ENCODE measurements around the gene RNF217. TPM values are rescaled to one million over a fixed set of nuclear protein-coding genes. Genes with fewer than 3 reads are reported as not detected.

Gene RNF217
- total and polyA plus RNA-seq, 2 of the 13 experiments (the other 11 are each of a cell fraction or from before 2014, with no cell fraction given), result 2.2 to 2.4 TPM

DNA sequence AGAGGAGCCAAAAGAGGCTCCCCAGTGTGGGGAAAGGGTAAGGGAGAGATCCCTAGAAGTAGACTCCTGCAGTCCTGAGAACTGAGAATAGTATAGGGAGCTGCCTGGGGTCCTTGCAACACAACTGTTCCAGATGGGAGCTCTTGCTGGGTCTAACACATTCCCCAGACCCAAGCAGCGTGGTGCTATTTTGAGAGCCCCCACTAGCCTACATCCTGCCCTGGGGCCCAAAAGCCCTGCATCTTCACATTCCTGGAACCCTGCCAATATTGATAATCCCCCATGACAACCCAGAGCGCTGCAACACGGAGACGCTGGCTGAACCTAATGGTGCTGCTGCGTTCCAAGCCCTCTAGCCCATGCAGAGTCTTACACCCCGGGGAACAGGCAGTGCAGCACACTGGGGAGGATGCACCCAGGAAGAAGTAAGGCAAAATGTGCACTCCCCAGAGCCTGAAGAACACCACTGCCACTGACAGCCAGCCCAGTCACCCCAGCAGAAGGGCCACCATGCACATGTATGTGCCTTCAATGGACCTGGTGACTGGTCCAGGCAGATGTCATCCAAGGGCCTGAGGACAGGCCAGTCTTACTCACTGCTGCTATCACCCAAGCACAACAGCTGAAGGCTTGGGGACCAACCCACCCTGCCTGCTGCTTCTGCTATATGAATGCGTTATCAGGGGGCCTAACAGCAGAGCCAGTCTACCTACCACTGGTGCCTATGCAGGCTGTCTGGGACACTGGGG lies 7.0 kb upstream of the RNF217 start:
- H3K79me2 ChIP-seq (ENCODE audit: insufficient read depth, low read length), result no peaks in the 10 kb centered on the region
- no peak overlapping the region for H3K4me2 ChIP-seq (ENCODE audit: low read depth, low read length)
- no peaks in the 10 kb centered on the region for H3K27me3 ChIP-seq (ENCODE audit: control insufficient read depth in 1 of 2, insufficient read depth in 2 of 2, low read length in 2 of 2)
- in situ Hi-C loops (cut with HindIII; ENCODE audit: extremely low pct_ligation_motif_present, low pct_unique_long_range_greater_than_20kb), result no loop called here
- no peaks in the 10 kb centered on the region for H3K4me1 ChIP-seq (ENCODE audit: insufficient read depth, low read length)
- no peak overlapping the region for H3K4me3 ChIP-seq (replicated peaks in 1 of 3; ENCODE audit: insufficient read depth in 1 of 3, low read depth in 2 of 3, low read length in 3 of 3)
- TF ChIP-seq ZNF317 (CRISPR knock-in tag; IDR thresholded peaks at IDR 0.05), result no peak
- TF ChIP-seq NFE2L2 (IDR thresholded peaks at IDR 0.05; ENCODE audit: low read length), result no peak
- no peak for TF ChIP-seq NFYC (CRISPR knock-in tag; IDR thresholded peaks at IDR 0.05)
- TF ChIP-seq JDP2 (CRISPR knock-in tag; IDR thresholded peaks at IDR 0.05; ENCODE audit: borderline replicate concordance), result no peak
- no peak for TF ChIP-seq ZNF792 (CRISPR knock-in tag; IDR thresholded peaks at IDR 0.05)
- 0% methylated on average over 6 of the region's 7 CpGs for WGBS (ENCODE audit: low lambda C conversion rate)
- CTCF ChIA-PET (ENCODE audit: low intra/inter-chr PET ratio, low total read pairs), result no interaction called here
- no TSS peak for BruUV-seq (replicated peaks)
- H2AFZ ChIP-seq (ENCODE audit: low read length), result no peak overlapping the region
- intact Hi-C loops (cut with micrococcal nuclease; ENCODE audit: unreplicated experiment), result no loop called here
- H4K20me1 ChIP-seq (ENCODE audit: insufficient read depth, low read length), result no peaks in the 10 kb centered on the region
- H3K27ac ChIP-seq (ENCODE audit: extremely low read length, insufficient read depth, low read length), result no peak overlapping the region
- POLR2A ChIA-PET, result no interaction called here
- no peak overlapping the region for H3K9ac ChIP-seq (ENCODE audit: insufficient read depth, low read depth, low read length)
- DNase-seq (ENCODE audit: low spot score) (no peak), FAIRE-seq (no peak), ATAC-seq (no peak; the same call in 2 of the 3 replicates)
- no peaks in the 10 kb centered on the region for H3K36me3 ChIP-seq (replicated peaks in 1 of 2; ENCODE audit: control insufficient read depth in 1 of 2, insufficient read depth in 2 of 2, low read length in 2 of 2)
- H3K9me3 ChIP-seq (ENCODE audit: low read length), result no peaks in the 10 kb centered on the region

DNA sequence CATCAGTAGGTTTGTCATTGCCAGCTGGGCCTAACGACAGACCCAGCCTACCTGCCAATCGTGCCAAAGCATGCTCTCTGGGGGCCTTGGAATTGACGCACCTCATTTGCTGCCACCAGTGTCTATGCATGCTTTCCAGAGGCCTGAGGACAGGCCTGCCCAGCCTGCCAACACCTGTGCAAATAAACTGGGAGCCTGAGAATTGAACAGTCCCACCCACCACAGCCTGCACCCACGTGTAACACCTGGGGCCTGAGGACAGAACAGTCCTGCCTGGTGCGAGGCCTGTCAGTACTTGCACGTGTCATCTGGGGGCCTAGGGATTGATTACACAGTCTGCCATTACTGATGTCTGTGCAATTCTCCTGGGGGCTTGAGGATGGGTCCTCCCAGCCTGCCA lies 6.2 kb upstream of the RNF217 start:
- no peaks in the 10 kb centered on the region for H3K9me3 ChIP-seq (ENCODE audit: low read length)
- in situ Hi-C loops (cut with HindIII; ENCODE audit: extremely low pct_ligation_motif_present, low pct_unique_long_range_greater_than_20kb) (no loop called here), intact Hi-C loops (cut with micrococcal nuclease; ENCODE audit: unreplicated experiment) (no loop called here)
- H3K4me1 ChIP-seq (ENCODE audit: insufficient read depth, low read length), result 0 out of 2 replicates have a peak, but pooled peaks cover under 1% of the 10 kb centered on the region
- TF ChIP-seq TSC22D2 (CRISPR knock-in tag; IDR thresholded peaks at IDR 0.05; ENCODE audit: borderline replicate concordance), result no peak
- TF ChIP-seq, protein P1, sequence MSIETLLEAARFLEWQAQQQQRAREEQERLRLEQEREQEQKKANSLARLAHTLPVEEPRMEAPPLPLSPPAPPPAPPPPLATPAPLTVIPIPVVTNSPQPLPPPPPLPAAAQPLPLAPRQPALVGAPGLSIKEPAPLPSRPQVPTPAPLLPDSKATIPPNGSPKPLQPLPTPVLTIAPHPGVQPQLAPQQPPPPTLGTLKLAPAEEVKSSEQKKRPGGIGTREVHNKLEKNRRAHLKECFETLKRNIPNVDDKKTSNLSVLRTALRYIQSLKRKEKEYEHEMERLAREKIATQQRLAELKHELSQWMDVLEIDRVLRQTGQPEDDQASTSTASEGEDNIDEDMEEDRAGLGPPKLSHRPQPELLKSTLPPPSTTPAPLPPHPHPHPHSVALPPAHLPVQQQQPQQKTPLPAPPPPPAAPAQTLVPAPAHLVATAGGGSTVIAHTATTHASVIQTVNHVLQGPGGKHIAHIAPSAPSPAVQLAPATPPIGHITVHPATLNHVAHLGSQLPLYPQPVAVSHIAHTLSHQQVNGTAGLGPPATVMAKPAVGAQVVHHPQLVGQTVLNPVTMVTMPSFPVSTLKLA (IDR thresholded peaks at IDR 0.05), result 0 out of 2 replicates have a peak, but pooled peaks have one; percentile 8
- H2AFZ ChIP-seq (ENCODE audit: low read length), result no peak overlapping the region
- H3K27me3 ChIP-seq (ENCODE audit: control insufficient read depth in 1 of 2, insufficient read depth in 2 of 2, low read length in 2 of 2), result no peaks in the 10 kb centered on the region
- POLR2A ChIA-PET, result no interaction called here
- H3K27ac ChIP-seq (ENCODE audit: extremely low read length, insufficient read depth, low read length), result no peak overlapping the region
- no peak overlapping the region for H3K9ac ChIP-seq (ENCODE audit: insufficient read depth, low read depth, low read length)
- no peak overlapping the region for H3K4me3 ChIP-seq (replicated peaks in 1 of 3; ENCODE audit: insufficient read depth in 1 of 3, low read depth in 2 of 3, low read length in 3 of 3)
- CTCF ChIA-PET (ENCODE audit: low intra/inter-chr PET ratio, low total read pairs), result no interaction called here
- FAIRE-seq, result no peak
- no peak overlapping the region for H3K4me2 ChIP-seq (ENCODE audit: low read depth, low read length)
- no peaks in the 10 kb centered on the region for H3K36me3 ChIP-seq (replicated peaks in 1 of 2; ENCODE audit: control insufficient read depth in 1 of 2, insufficient read depth in 2 of 2, low read length in 2 of 2)
- BruUV-seq (replicated peaks), result no TSS peak
- no CpG with 5 or more reads among the region's 6 CpGs for WGBS (ENCODE audit: low lambda C conversion rate)
- H4K20me1 ChIP-seq (ENCODE audit: insufficient read depth, low read length), result no peaks in the 10 kb centered on the region
- ATAC-seq, result no peak
- no peak for DNase-seq (ENCODE audit: low spot score)
- H3K79me2 ChIP-seq (ENCODE audit: insufficient read depth, low read length), result no peaks in the 10 kb centered on the region

Data from HepG2 (cell line).